Measurements from ENCODE around the gene CEL. TPM values are rescaled to one million over a fixed set of nuclear protein-coding genes. Genes with fewer than 3 reads are reported as not detected.

The CEL gene
- total RNA-seq, 1 experiment from 2014 or later = 3.1 TPM

GRCh38 chr9:133109931-133110650, 48.3 kb downstream of the CEL start:
- Mint-ChIP-seq H3K4me3 (ENCODE audit: low read depth, unreplicated experiment) (no peak overlapping the region), H3K27ac (ENCODE audit: unreplicated experiment) (no peak overlapping the region), H3K9me3 (ENCODE audit: low read depth, unreplicated experiment) (no peaks in the 10 kb centered on the region), H3K36me3 (ENCODE audit: insufficient read depth, unreplicated experiment) (peaks cover 7% of the 10 kb centered on the region), H3K27me3 (ENCODE audit: unreplicated experiment) (no peaks in the 10 kb centered on the region), H3K4me1 (ENCODE audit: low read depth, unreplicated experiment) (no peaks in the 10 kb centered on the region)
- CTCF ChIA-PET = interaction anchor here (1.1 kb wide), 1 partner anchor 34 kb away, joined by 3 read pairs; no protein-coding TSS in a partner anchor
- no peak for TF ChIP-seq CTCF (IDR thresholded peaks at IDR 0.05; ENCODE audit: unreplicated experiment)
- intact Hi-C loops (cut with micrococcal nuclease; ENCODE audit: unreplicated experiment) = no loop called here
- no peak for DNase-seq
- BruUV-seq (replicated peaks) = no TSS peak

- Mint-ChIP-seq H3K4me1 (ENCODE audit: low read depth, unreplicated experiment) (no peaks in the 10 kb centered on the region), H3K27me3 (ENCODE audit: unreplicated experiment) (no peaks in the 10 kb centered on the region), H3K27ac (ENCODE audit: unreplicated experiment) (no peak overlapping the region), H3K9me3 (ENCODE audit: low read depth, unreplicated experiment) (no peaks in the 10 kb centered on the region), H3K4me3 (ENCODE audit: low read depth, unreplicated experiment) (no peak overlapping the region), H3K36me3 (ENCODE audit: insufficient read depth, unreplicated experiment) (peaks cover 5% of the 10 kb centered on the region)
- no peak for TF ChIP-seq CTCF (IDR thresholded peaks at IDR 0.05; ENCODE audit: unreplicated experiment)
- intact Hi-C loops (cut with micrococcal nuclease; ENCODE audit: unreplicated experiment) = no loop called here
- no TSS peak for BruUV-seq (replicated peaks)
- CTCF ChIA-PET = no interaction called here
- DNase-seq = no peak
These were observed 50.3 kb downstream of the CEL start for GRCh38 chr9:133111808-133112662.

GRCh38 chr9:133112663-133113026, 50.9 kb downstream of the CEL start:
- H3K27me3 Mint-ChIP-seq (ENCODE audit: unreplicated experiment) = no peaks in the 10 kb centered on the region
- H3K4me1 Mint-ChIP-seq (ENCODE audit: low read depth, unreplicated experiment) = no peaks in the 10 kb centered on the region

More at GRCh38 chr9:133112663-133113026, 50.9 kb downstream of the CEL start:
- intact Hi-C loops (cut with micrococcal nuclease; ENCODE audit: unreplicated experiment) = no loop called here
- Mint-ChIP-seq H3K9me3 (ENCODE audit: low read depth, unreplicated experiment) (no peaks in the 10 kb centered on the region), H3K27ac (ENCODE audit: unreplicated experiment) (no peak overlapping the region), H3K36me3 (ENCODE audit: insufficient read depth, unreplicated experiment) (peaks cover 5% of the 10 kb centered on the region), H3K4me3 (ENCODE audit: low read depth, unreplicated experiment) (no peak overlapping the region)
- DNase-seq = no peak
- CTCF ChIA-PET = interaction anchor here (0.6 kb wide), 1 partner anchor 374 kb away, joined by 5 read pairs; no protein-coding TSS in a partner anchor
- no peak for TF ChIP-seq CTCF (IDR thresholded peaks at IDR 0.05; ENCODE audit: unreplicated experiment)
- BruUV-seq (replicated peaks) = no TSS peak
